GM12873 (cell line): ENCODE results near the gene KDM5B.

Experiments used
- CTCF ChIP-seq: IDR thresholded peaks from 2 replicates; pipeline ENCODE4 v1.5.1; 2012; ENCODE audit warnings: low read depth, mild to moderate bottlenecking, moderate library complexity, low read length, control low read depth; ENCODE audit not compliant: insufficient read depth; ENCODE audit errors: missing control alignments

KDM5B gene

GRCh38 chr1:202796670-202797069 lies 11.6 kb downstream of the KDM5B start:
- TF ChIP-seq CTCF = no peak

- TF ChIP-seq CTCF = no peak
These were observed 14.0 kb downstream of the KDM5B start for GRCh38 chr1:202794051-202794740.

GRCh38 chr1:202791077-202791747 lies 17.0 kb downstream of the KDM5B start:
- TF ChIP-seq CTCF = no peak

- no peak for TF ChIP-seq CTCF
These were observed 19.4 kb downstream of the KDM5B start for GRCh38 chr1:202788800-202789199.

GRCh38 chr1:202786804-202787203 lies 21.4 kb downstream of the KDM5B start:
- TF ChIP-seq CTCF = no peak

GRCh38 chr1:202781180-202781579 lies 27.0 kb downstream of the KDM5B start:
- no peak for TF ChIP-seq CTCF

GRCh38 chr1:202770135-202770534 lies 38.1 kb downstream of the KDM5B start:
- no peak for TF ChIP-seq CTCF
